GM21737 (cell line): ENCODE results near the gene FBXO17.
A peak's percentile ranks its signal among the peaks of the same experiment; 100 is the strongest.
"Not testable (repeated sequence)": the region's sequence is repeated elsewhere in the genome, so short reads cannot be mapped to it uniquely, and the experiment has no call there.

Experiments
- ATAC-seq: cut with Tn5 transposase; IDR thresholded peaks from one replicate; pipeline ENCODE4 v1.9.1; 2021; ENCODE audit warnings: mild to moderate bottlenecking, moderate library complexity; ENCODE audit not compliant: unreplicated experiment

Gene FBXO17

GRCh38 chr19:38980583-38981374, 5.2 kb upstream of the FBXO17 start:
- ATAC-seq = no peak

DNA sequence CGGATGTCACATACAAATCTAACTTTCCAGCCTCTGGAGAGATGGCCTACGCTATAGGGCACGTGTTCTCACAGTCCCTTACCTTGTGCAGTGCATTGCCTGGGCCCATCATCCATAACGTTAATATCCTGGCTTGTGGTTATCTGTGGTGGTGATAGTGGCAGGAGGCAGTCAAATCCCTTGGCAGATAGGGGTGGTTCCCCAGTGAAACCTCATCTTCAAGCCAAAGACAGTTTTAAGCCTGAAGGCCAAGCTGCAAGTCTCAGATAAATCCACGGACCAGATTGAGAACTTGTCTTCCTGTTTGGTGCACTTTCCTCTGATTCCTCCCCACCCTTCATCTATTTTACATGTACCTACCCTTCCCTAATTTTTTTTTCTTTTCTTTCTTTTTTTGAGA, 4.3 kb upstream of the FBXO17 start:
- no peak for ATAC-seq

GRCh38 chr19:38978326-38978689, 2.8 kb upstream of the FBXO17 start:
- no peak for ATAC-seq

- ATAC-seq = peak; percentile 63
Observed at GRCh38 chr19:38977445-38978325, 2.1 kb upstream of the FBXO17 start.

GRCh38 chr19:38975861-38976271, 324 bp upstream of the FBXO17 start:
- no peak for ATAC-seq

DNA sequence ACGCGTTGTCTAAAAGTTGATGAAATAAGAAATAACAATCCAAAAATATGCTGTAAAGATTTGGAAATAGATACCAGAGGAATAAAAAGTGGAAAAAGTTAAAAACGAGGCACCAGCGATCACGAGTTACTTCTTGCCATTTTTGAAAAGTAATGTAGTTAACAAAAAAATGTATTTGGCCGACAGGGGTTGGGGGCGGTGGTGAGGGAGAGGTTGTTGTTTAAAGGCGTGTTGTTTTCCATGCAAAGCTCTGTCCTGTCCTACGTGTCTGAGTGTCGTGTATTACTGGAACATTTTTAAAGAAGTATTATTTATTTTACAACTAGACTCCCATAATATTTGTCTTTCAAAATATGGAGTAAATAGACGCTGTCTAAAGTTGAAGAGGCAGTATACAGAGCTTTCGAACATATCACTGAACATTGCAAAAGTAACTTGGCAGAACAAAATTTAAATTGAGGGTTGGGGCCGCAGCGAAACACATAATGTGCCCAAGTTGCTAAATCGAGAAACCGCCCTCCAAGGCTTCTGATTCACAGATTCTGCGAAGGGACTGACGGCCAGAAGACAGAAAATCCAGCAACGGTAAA, 823 bp downstream of the FBXO17 start:
- ATAC-seq = no peak

- no peak for ATAC-seq
Observed at GRCh38 chr19:38971672-38972071, 3.9 kb downstream of the FBXO17 start.

- no peak for ATAC-seq
Observed at GRCh38 chr19:38970664-38971532, 4.6 kb downstream of the FBXO17 start.

GRCh38 chr19:38966149-38966548, 9.4 kb downstream of the FBXO17 start:
- ATAC-seq = not testable (repeated sequence)

DNA sequence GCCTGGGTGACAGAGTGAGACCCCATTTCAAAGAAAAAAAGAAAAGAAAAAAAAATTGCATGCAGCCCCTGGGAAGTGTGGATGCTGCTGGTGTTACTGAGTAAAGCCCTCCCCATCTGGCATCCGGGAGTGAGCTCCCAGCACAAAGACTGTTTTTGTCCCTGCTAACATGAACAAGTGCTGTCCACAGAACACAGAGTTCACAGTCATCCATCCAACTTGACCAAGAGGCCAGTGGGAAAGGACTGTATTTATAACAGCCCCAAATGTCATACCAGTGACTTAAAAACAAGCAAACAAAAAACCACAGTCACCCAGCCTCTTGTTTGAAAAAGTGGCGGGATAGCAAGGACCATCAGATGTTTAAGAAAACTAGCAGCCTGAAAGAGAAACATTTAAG, 10.8 kb downstream of the FBXO17 start:
- ATAC-seq = no peak

DNA sequence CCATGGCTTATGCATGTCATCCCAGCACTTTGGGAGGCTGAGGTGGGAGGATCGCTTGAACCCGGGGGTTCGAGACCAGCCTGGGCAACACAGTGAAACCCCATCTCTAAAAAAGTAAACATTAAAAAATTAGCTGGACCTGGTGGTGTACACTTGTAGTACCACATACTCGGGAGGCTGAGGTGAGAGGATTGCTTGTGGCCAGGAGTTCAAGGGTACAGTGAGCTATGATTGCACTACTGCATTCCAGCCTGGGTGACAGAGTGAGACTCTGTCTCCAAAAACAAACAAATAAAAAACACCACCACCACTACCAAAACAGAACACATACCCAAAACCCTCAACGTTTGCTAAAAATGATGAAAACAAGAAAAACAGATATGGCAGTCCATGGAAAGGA, 15.9 kb downstream of the FBXO17 start:
- ATAC-seq = no peak

GRCh38 chr19:38958301-38958700, 17.2 kb downstream of the FBXO17 start:
- no peak for ATAC-seq

DNA sequence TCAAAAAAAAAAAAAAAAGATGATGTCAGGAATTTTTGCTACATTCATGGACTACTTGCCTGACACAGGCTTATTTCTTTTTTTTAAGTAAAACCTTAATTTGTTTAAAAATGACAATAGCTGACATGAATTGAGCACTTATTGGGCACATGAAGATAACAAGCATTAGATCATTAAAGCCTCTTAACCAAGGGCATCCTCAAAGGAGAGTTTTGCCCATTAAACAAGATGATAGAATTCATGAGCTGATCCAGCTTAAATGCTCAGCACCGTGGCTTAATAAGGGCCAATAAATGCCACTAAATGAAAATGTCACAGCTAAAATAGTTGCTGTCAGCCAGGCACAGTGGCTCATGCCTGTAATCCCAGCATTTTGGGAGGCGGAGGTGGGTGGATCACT, 19.3 kb downstream of the FBXO17 start:
- ATAC-seq = no peak

- ATAC-seq = no peak
Observed at GRCh38 chr19:38953677-38954076, 21.9 kb downstream of the FBXO17 start.

- no peak for ATAC-seq
Observed at GRCh38 chr19:38952395-38953165, 23.0 kb downstream of the FBXO17 start.

- ATAC-seq = no peak
Observed at GRCh38 chr19:38951187-38951586, 24.4 kb downstream of the FBXO17 start.

DNA sequence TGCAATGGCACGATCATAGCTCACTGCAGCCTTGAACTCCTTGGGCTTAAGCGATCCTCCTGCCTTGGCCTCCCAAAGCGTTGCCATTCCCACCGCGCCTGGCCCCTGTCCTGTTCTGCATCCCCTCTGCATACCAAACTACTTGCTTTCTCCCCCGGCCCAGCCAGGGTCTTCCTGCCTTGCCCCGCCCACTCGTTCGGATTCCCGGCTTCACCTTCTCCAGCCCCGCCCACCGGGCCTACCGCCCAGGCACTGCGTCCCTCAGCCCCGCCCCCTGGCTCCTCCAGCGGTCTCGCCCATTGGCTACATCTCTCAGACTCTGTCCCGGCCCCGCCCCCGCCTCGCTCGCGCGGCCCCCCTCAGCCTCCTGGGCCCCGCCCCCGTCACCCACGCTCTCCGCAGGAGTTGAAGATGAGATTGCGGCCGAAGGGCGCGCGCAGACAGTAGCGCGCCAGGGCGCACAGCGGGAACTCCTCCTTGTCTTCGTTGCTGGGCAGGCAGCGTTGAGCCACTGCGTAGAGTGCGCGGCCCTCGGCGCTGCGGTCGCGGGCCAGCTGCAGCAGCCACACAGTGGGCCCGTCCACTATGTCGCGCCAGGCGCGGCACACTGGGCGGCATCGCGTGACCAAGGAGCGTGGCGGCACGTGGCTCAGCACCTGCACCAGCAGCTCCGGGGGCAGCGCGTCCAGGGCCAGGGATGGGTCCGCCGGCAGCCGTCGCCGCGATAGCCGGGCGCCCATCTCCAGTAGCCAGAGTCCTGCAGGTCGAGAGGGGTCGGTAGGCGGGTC, 25.8 kb downstream of the FBXO17 start:
- ATAC-seq = no peak

DNA sequence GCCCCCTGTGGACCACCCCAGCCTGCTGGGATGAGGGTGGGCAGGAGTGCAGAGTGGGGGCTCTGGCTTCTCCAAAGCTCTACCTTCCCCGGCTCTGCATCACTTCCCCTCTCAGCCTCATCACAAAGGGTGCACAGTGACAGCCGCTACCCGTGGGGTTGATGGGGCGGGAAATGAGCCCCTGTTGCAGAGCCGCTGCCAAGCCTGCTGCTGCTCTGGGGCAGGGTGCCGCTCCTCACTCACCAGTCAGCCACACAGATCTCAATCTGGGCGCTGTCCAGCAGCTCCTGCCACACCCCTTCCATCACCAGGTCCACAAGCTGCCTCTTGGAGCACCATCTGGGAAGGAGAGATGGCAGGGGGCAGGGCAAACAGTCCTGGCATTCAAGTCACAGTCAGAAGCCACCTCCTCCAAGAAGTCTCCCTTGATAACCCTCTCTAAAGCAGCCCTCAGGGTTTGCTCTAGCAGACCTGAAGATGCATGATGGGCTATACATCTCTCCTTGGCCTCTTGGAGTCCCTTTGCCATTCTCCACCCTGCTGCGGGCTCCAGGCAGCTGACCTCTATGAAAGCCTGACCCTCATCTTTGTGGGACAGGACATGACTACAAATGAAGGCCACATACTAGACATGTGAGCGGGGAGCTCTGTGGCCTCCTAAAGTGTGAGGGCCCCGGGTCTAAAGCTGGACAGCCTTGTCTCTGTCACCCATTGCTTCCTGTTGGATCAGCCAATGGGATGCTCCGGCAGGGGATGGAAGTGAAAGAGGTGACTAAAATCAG, 29.1 kb downstream of the FBXO17 start:
- no peak for ATAC-seq
